Smooth muscle cell (in vitro differentiated cells): ENCODE results near the gene SNRPF. TPM values are rescaled to one million over a fixed set of nuclear protein-coding genes. Genes with fewer than 3 reads are reported as not detected.
"Not testable (repeated sequence)": the region's sequence is repeated elsewhere in the genome, so short reads cannot be mapped to it uniquely, and the experiment has no call there.

Source experiments
- DNase-seq: peaks from one replicate; lab custom pipeline; 2025; ENCODE audit not compliant: unreplicated experiment; lab: John Stamatoyannopoulos, UW
- H2AFZ ChIP-seq: fragments of 200-600 bp; sonication (generic); 2 replicates; pipeline ENCODE4 v1.6.0; 2016; ENCODE audit warnings: antibody characterized with exemption, low read depth, mild to moderate bottlenecking
- H3F3A ChIP-seq: fragments of 200-600 bp; sonication (generic); 2 replicates; pipeline ENCODE4 v1.6.0; 2017; ENCODE audit warnings: antibody characterized with exemption, low read depth
- H3K27ac ChIP-seq: fragments of 200-600 bp; sonication (generic); 2 replicates; pipeline ENCODE4 v1.5.1; 2016; ENCODE audit warnings: low read depth, mild to moderate bottlenecking
- H3K27me3 ChIP-seq: fragments of 200-600 bp; sonication (generic); 2 replicates; pipeline ENCODE4 v1.6.1; 2016; ENCODE audit warnings: low read depth, mild to moderate bottlenecking
- H3K36me3 ChIP-seq: fragments of 200-600 bp; sonication (generic); 2 replicates; pipeline ENCODE4 v1.5.1; 2016; ENCODE audit warnings: low read depth
- H3K4me1 ChIP-seq: fragments of 200-600 bp; sonication (generic); 2 replicates; pipeline ENCODE4 v1.5.1; 2016; ENCODE audit warnings: low read depth
- H3K4me2 ChIP-seq: fragments of 200-600 bp; sonication (generic); 2 replicates; pipeline ENCODE4 v1.6.0; 2016; ENCODE audit warnings: mild to moderate bottlenecking
- H3K4me3 ChIP-seq: fragments of 200-600 bp; sonication (generic); 2 replicates; pipeline ENCODE4 v1.5.1; 2016; ENCODE audit warnings: mild to moderate bottlenecking
- H3K79me2 ChIP-seq: fragments of 200-600 bp; sonication (generic); 2 replicates; pipeline ENCODE4 v1.6.0; 2016; ENCODE audit warnings: low read depth, mild to moderate bottlenecking
- H3K9ac ChIP-seq: fragments of 200-600 bp; sonication (generic); 2 replicates; pipeline ENCODE4 v1.6.0; 2016; ENCODE audit warnings: low read depth
- H3K9me3 ChIP-seq: fragments of 200-600 bp; sonication (generic); replicated peaks from 2 replicates; pipeline ENCODE4 v1.5.1; 2016; ENCODE audit warnings: low read depth
- H4K20me1 ChIP-seq: fragments of 200-600 bp; sonication (generic); 2 replicates; pipeline ENCODE4 v1.6.0; 2016; ENCODE audit warnings: low read depth
- CTCF ChIP-seq: fragments of 200-600 bp; sonication (generic); IDR thresholded peaks from 2 replicates; pipeline ENCODE4 v1.5.1; 2017; ENCODE audit warnings: borderline replicate concordance, mild to moderate bottlenecking, antibody characterized with exemption; ENCODE audit not compliant: insufficient read depth, poor library complexity, severe bottlenecking
- WGBS: methylation state at CpG from one replicate; pipeline ENCODE4 v1.1.7; 2016; ENCODE audit warnings: low lambda C conversion rate; 5-methylcytosine and 5-hydroxymethylcytosine counted together
- polyA plus RNA-seq: library from polyadenylated mRNA; unstranded; fragments of >200 nt; fragmentation: Nextera tagmentation; extraction: Ambion mirVana; gene quantifications from 2 replicates; pipeline ENCODE4 v1.2.1, GENCODE V29; 2016
- total RNA-seq: library from RNA; depleted of rRNA; stranded (reverse); fragments of >200 nt; gene quantifications from 2 replicates; pipeline ENCODE4 v1.2.3, GENCODE V29; 2014

The SNRPF gene
- total and polyA plus RNA-seq, 2 experiments from 2014 or later, result 28.9 to 57.4 TPM

- no peaks in the 10 kb centered on the region for H4K20me1 ChIP-seq
- WGBS, result 87% methylated on average over 7 of the region's 10 CpGs
- H3F3A ChIP-seq, result no peaks in the 10 kb centered on the region
- no peak overlapping the region for H3K9ac ChIP-seq
- H3K27me3 ChIP-seq, result no peaks in the 10 kb centered on the region
- H3K4me1 ChIP-seq, result no peaks in the 10 kb centered on the region
- H3K4me3 ChIP-seq, result no peak overlapping the region
- no peak overlapping the region for H3K27ac ChIP-seq
- TF ChIP-seq CTCF, result no peak
- no peak overlapping the region for H3K4me2 ChIP-seq
- no peaks in the 10 kb centered on the region for H3K9me3 ChIP-seq
- no peaks in the 10 kb centered on the region for H3K36me3 ChIP-seq
- no peak overlapping the region for H2AFZ ChIP-seq
- DNase-seq, result no peak
- H3K79me2 ChIP-seq, result no peaks in the 10 kb centered on the region
These were observed 21.3 kb upstream of the SNRPF start for GRCh38 chr12:95837240-95838038.

- Histone ChIP-seq H3K27me3 (no peaks in the 10 kb centered on the region), H3K9me3 (no peaks in the 10 kb centered on the region), H3K4me2 (no peak overlapping the region), H2AFZ (no peak overlapping the region), H3K36me3 (no peaks in the 10 kb centered on the region), H3K4me1 (no peaks in the 10 kb centered on the region), H3K79me2 (no peaks in the 10 kb centered on the region), H4K20me1 (no peaks in the 10 kb centered on the region), H3K9ac (no peak overlapping the region), H3K27ac (no peak overlapping the region), H3F3A (no peaks in the 10 kb centered on the region), H3K4me3 (no peak overlapping the region)
- no peak for DNase-seq
- TF ChIP-seq CTCF, result no peak
- WGBS, result 77% methylated on average over 11 of the region's 11 CpGs
These were observed 20.6 kb upstream of the SNRPF start for GRCh38 chr12:95838125-95838524.

- not testable (repeated sequence) for H3F3A ChIP-seq, H3K27ac ChIP-seq, H3K4me3 ChIP-seq, H3K79me2 ChIP-seq, H2AFZ ChIP-seq, H3K27me3 ChIP-seq, H3K9ac ChIP-seq, H3K4me1 ChIP-seq, H4K20me1 ChIP-seq, H3K9me3 ChIP-seq, H3K36me3 ChIP-seq, DNase-seq, H3K4me2 ChIP-seq
- WGBS, result 93% methylated on average over 6 of the region's 12 CpGs
These were observed 16.3 kb upstream of the SNRPF start for GRCh38 chr12:95842426-95842825.

GRCh38 chr12:95848575-95849388 lies 10.0 kb upstream of the SNRPF start:
- 72% methylated on average over 8 of the region's 8 CpGs for WGBS
- no peak overlapping the region for H3K9ac ChIP-seq
- H3K36me3 ChIP-seq, result no peaks in the 10 kb centered on the region
- no peak overlapping the region for H2AFZ ChIP-seq
- no peaks in the 10 kb centered on the region for H3K27me3 ChIP-seq
- no peaks in the 10 kb centered on the region for H3K9me3 ChIP-seq
- H3K4me2 ChIP-seq, result no peak overlapping the region
- no peaks in the 10 kb centered on the region for H3K4me1 ChIP-seq
- no peaks in the 10 kb centered on the region for H4K20me1 ChIP-seq
- no peaks in the 10 kb centered on the region for H3K79me2 ChIP-seq
- H3K4me3 ChIP-seq, result no peak overlapping the region
- peak; percentile 9 for TF ChIP-seq CTCF
- H3F3A ChIP-seq, result no peaks in the 10 kb centered on the region
- no peak for DNase-seq
- H3K27ac ChIP-seq, result no peak overlapping the region
